Skeletal muscle tissue (tissue), 4 donors: Measurements from ENCODE around the gene DAPK2. TPM values are rescaled to one million over a fixed set of nuclear protein-coding genes. Genes with fewer than 3 reads are reported as not detected.

Experiments
- H3K27ac ChIP-seq: one replicate; pipeline ENCODE4 v1.7.0; 2013; ENCODE audit warnings: mild to moderate bottlenecking, low read depth, low read length, inconsistent platforms
- H3K27me3 ChIP-seq, 3 donors: one replicate each; pipeline ENCODE4 v1.7.0; 2013; ENCODE audit warnings: low read length in 3 of 3; ENCODE audit not compliant: control insufficient read depth in 3 of 3, insufficient read depth in 3 of 3
- H3K36me3 ChIP-seq, 3 donors: one replicate each; pipeline ENCODE4 v1.7.0; 2013; ENCODE audit warnings: low read length in 3 of 3; ENCODE audit not compliant: control insufficient read depth in 3 of 3, insufficient read depth in 3 of 3
- H3K4me1 ChIP-seq, 3 donors: one replicate each; pipeline ENCODE4 v1.7.0; 2013; ENCODE audit warnings: low read length in 3 of 3, mild to moderate bottlenecking in 3 of 3; ENCODE audit not compliant: control insufficient read depth in 3 of 3, insufficient read depth in 3 of 3
- H3K4me3 ChIP-seq, 3 donors: one replicate each; pipeline ENCODE4 v1.7.0; 2013; ENCODE audit warnings: low read length in 3 of 3
- H3K9ac ChIP-seq, 3 donors: one replicate each; pipeline ENCODE4 v1.7.0; 2013; ENCODE audit warnings: low read length in 3 of 3, mild to moderate bottlenecking in 3 of 3, moderate library complexity in 2 of 3, low read depth in 1 of 3
- H3K9me3 ChIP-seq, 3 donors: one replicate each; pipeline ENCODE4 v1.7.0; 2013; ENCODE audit warnings: low read length in 3 of 3; ENCODE audit not compliant: control insufficient read depth in 3 of 3
- total RNA-seq: library from RNA; depleted of rRNA; stranded (reverse); fragments of >200 nt; gene quantifications from one replicate; pipeline ENCODE4 v1.2.3, GENCODE V29; 2014
- donor health status: Osteomylitis.

DAPK2 gene
- total RNA-seq, 1 donor from 2014 or later: 2.6 TPM

DNA sequence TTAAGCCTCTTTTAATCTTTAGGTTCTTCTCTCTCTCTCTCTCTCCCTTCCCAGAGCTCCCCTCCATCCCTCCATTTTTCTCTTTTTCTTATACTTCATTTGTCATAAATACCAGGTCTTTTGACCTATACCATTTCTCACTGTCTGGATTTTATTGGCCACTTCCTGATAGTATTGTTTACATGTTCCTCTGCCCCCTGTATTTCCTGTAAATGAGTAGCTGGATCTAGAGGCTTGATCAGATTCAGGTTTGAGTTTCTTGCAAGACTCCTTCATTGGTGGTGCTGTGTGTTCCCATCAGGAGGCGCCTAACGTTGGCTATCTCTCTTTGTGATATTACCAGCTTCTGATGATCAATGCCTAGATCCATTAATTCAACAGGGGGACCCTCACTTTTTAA is 42.2 kb downstream of the DAPK2 start:
- Histone ChIP-seq H3K36me3 (peaks cover 0 to 4% (median 0%) of the 10 kb centered on the region in 3 donors), H3K9ac (no peak overlapping the region), H3K4me1 (peaks cover 20 to 83% (median 61%) of the 10 kb centered on the region in 3 donors), H3K27ac (no peak overlapping the region), H3K9me3 (no peaks in the 10 kb centered on the region), H3K27me3 (no peaks in the 10 kb centered on the region), H3K4me3 (no peak overlapping the region)

DNA sequence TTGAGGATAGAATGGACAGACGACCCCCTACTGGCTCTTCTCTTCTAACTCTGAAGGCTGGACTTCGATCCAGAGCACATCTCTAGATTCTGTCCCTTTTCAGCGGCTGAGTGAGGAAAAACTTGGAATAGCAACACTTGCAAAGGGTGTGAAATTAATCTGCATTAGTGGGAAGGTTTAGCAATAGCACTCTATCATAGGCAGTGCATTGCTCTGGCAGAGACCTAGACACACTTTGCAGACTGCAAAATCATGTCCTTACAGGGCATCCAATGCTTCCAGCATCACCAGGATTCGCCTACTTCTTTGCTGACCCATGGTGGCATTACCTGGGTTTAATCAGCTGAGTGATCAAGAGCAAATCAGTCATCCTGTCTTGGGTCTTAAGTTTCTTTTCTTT is 43.1 kb downstream of the DAPK2 start:
- H3K27ac ChIP-seq: no peak overlapping the region
- no peak overlapping the region for H3K4me3 ChIP-seq
- H3K4me1 ChIP-seq: peaks cover 26 to 86% (median 67%) of the 10 kb centered on the region in 3 donors
- H3K27me3 ChIP-seq: no peaks in the 10 kb centered on the region
- no peak overlapping the region for H3K9ac ChIP-seq
- no peaks in the 10 kb centered on the region for H3K9me3 ChIP-seq
- peaks cover 0 to 4% (median 0%) of the 10 kb centered on the region in 3 donors for H3K36me3 ChIP-seq

DNA sequence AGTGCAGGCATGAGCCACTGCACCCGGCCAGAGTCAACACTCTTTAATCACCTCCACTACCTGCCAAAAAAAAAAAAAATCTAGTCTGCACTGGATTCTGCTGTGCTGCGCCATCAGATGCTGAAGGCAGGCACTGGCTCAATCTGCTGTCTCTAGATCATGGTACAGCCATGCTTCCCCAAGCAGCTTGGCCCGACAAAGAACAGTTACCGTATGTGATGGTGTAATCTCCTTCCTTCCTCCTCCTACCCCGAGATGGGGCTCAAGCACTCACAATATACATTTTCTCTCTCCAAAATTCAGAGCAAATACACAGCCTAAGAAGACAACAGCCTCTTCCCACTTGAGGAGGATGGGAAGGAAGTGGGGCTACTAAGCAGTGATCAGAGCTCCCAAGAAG is 45.1 kb downstream of the DAPK2 start:
- H3K4me1 ChIP-seq: peaks cover 33 to 85% (median 73%) of the 10 kb centered on the region in 3 donors
- H3K27ac ChIP-seq: no peak overlapping the region
- H3K9me3 ChIP-seq: no peaks in the 10 kb centered on the region
- H3K9ac ChIP-seq: no peak overlapping the region
- peaks cover 0 to 4% (median 0%) of the 10 kb centered on the region in 3 donors for H3K36me3 ChIP-seq
- H3K27me3 ChIP-seq: no peaks in the 10 kb centered on the region
- no peak overlapping the region for H3K4me3 ChIP-seq

DNA sequence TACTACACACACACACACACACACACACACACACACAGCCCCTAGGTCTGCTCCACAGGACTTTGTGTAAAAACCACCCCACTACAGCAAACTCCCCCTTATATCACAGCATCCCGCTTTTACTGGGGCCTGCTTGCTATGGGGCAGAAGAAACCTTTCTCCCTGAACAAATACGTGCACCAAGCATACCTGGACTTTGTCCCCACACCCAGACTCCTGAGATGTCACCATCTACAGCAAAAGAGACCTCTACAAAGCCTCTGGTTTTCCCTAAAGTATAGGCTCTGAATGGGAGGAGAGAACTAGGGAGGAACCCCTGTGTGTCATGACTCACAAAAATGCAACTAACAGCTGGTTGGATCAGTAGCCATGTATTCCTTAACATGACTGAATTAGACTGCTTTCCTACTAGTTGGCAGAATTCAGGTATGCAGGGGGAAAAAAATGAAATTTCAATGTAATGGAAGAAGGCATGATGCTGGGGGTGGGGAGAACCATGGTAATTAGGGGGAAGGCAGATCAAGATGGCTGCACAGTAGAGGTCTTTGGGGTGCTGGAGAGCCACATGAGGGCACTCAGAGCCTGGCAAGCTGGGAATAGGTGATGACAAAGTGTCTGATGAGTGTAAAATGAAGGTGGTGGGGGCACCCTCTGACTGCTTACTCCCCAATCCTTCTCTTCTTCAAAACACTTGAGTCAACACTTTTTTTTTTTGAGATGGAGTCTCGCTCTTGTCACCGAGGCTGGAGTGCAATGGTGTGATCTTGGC is 45.9 kb downstream of the DAPK2 start:
- no peak overlapping the region for H3K27ac ChIP-seq
- peaks cover 0 to 3% (median 0%) of the 10 kb centered on the region in 3 donors for H3K36me3 ChIP-seq
- no peaks in the 10 kb centered on the region for H3K9me3 ChIP-seq
- no peak overlapping the region for H3K4me3 ChIP-seq
- H3K9ac ChIP-seq: peak overlapping the region in 1 of 3 donors; percentile 54
- no peaks in the 10 kb centered on the region for H3K27me3 ChIP-seq
- H3K4me1 ChIP-seq: peaks cover 33 to 77% (median 70%) of the 10 kb centered on the region in 3 donors

DNA sequence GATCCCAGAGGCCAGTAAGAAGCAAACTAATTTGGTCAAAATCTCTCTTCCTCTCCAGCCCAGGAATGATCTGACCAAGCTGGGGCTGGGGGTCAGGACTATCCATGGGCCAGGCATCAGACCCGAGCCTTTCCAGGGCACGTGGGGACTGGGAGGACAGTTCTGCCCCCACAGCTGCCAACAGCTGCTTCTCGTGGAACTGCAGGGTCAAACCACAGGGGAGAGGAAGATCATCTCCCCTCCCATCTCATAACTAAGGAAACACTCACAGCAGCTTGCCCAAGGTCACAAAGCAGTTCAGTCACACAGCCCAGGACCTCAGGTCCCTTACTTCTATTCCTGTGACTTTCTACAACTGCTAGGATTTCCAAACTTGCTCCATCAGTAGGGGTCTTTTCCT is 47.1 kb downstream of the DAPK2 start:
- Histone ChIP-seq H3K27me3 (no peaks in the 10 kb centered on the region), H3K36me3 (peaks cover 0 to 2% (median 0%) of the 10 kb centered on the region in 3 donors), H3K9ac (no peak overlapping the region), H3K9me3 (no peaks in the 10 kb centered on the region), H3K4me3 (no peak overlapping the region), H3K27ac (peak overlapping the region; percentile 19), H3K4me1 (peaks cover 29 to 66% (median 60%) of the 10 kb centered on the region in 3 donors)

DNA sequence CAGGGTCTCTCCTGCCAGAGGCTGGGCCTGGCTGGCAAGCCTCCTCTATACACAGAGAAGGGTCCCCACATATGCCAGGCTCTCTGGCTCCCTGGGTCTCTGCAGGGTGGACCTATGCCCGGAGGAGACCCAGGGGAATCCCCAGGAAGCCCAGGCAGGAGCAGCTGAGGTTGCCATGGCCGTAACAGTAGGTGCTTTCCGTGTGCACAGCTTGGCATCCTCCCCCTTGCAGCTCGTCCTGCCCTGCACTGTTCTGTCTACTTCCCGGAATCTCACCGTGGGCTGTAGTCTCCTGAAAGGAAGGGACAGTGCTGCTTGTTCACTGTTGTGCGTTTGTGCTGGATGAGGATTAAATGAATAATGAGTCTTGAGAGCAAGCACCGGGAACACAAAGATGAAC is 47.8 kb downstream of the DAPK2 start:
- peak overlapping the region in 1 of 3 donors; percentile 24 for H3K4me3 ChIP-seq
- H3K9me3 ChIP-seq: no peaks in the 10 kb centered on the region
- peak overlapping the region in 2 of 3 donors; percentile 16 to 47 for H3K9ac ChIP-seq
- H3K27ac ChIP-seq: peak overlapping the region; percentile 19
- no peaks in the 10 kb centered on the region for H3K27me3 ChIP-seq
- peaks cover 0 to 2% (median 0%) of the 10 kb centered on the region in 3 donors for H3K36me3 ChIP-seq
- peaks cover 28 to 71% (median 64%) of the 10 kb centered on the region in 3 donors for H3K4me1 ChIP-seq

DNA sequence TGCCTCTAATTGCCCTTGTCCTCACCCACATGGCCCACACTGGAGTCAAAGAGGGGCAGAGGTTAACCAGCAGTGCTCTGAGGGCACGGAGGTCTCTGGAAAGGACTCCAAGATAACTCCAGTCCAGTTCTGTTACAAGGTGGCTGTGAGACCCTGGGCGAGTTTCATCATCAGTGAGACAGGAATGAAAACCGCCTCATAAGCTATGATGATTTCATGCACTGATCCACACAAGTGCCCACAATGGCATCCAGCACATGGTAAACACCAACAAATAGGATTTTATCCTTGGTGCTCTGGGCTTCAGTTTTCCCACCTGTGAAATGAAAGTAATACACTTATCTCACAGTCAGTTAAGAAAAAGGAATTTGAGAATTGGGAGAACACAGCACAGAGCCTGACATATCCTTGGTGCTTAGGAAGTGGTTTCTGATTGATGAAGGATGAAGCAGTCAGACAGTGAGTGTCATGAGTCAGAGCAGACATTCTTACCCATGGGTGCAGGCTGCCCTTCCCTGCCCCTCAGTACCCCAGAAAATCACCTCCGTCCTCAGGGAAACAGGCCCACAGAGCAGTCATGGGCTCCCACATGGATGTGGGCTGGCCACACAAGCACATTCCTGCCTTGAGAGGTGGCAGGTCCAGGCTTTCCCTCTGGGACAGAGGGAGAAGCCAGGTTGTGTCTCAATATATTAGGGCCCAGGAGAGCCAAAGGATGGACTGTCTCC is 48.4 kb downstream of the DAPK2 start:
- Histone ChIP-seq H3K27ac (peak overlapping the region; percentile 19), H3K36me3 (no peaks in the 10 kb centered on the region), H3K27me3 (no peaks in the 10 kb centered on the region), H3K9ac (no peak overlapping the region), H3K9me3 (no peaks in the 10 kb centered on the region), H3K4me3 (no peak overlapping the region), H3K4me1 (peaks cover 27 to 70% (median 65%) of the 10 kb centered on the region in 3 donors)

DNA sequence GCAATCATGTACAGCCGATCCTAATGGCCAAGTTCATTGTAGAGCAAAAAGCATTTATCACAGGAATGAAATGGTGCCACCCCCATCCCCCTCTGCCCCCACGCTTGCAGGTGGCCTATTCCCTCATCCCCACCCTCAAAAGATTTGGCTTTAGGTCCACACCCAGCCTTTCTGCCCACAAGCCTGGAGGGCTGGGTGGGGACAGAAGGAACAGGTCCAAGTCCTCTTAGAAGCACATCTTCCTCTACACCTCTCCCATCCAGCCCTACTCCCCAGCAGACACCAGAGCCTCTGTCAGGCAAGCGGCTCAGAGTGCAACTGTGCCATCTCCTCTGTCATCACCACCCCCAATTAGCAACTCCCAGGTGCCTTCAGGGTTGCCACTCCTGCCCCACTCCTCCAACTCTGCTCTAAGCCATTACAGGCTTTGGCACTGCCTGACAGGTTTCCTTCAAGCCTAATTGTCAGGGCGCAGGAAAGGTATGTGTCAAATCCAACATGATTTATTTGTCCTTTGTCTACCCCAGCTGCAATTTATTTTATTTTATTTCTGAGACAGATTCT is 49.4 kb downstream of the DAPK2 start:
- Histone ChIP-seq H3K4me3 (no peak overlapping the region), H3K9ac (no peak overlapping the region), H3K36me3 (no peaks in the 10 kb centered on the region), H3K4me1 (peaks cover 37 to 74% (median 69%) of the 10 kb centered on the region in 3 donors), H3K27me3 (no peaks in the 10 kb centered on the region), H3K27ac (no peak overlapping the region), H3K9me3 (no peaks in the 10 kb centered on the region)

DNA sequence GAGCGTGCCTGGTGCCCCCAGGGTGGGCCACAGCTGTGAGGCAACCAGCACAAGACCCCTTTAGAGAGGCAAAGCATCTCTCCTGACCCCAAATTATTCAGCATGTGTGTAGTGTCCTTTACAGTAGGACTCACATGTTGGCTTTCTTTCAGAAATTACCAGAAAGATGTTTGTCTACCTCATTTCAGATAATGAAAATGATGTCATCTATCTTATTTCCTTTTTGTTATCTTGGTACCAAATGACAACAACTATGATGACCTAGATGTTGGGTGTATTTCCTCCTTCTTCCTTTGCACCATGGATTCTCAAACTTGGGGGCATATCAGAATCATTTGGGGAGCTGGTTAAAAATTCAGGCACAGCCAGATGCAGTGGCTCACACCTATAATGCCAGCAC is 50.5 kb downstream of the DAPK2 start:
- Histone ChIP-seq H3K36me3 (no peaks in the 10 kb centered on the region), H3K9me3 (no peaks in the 10 kb centered on the region), H3K9ac (no peak overlapping the region), H3K4me1 (peaks cover 47 to 76% (median 72%) of the 10 kb centered on the region in 3 donors), H3K4me3 (no peak overlapping the region), H3K27me3 (no peaks in the 10 kb centered on the region), H3K27ac (no peak overlapping the region)
